Neural cell (in vitro differentiated cells): ENCODE results near the gene ADAMTS17. TPM values are rescaled to one million over a fixed set of nuclear protein-coding genes. Genes with fewer than 3 reads are reported as not detected.

ENCODE experiments used
- H2AFZ ChIP-seq: fragments of 200-600, 300-800 bp; sonication (generic), shearing (Covaris generic); 2 replicates; pipeline ENCODE4 v1.6.0; 2014; ENCODE audit warnings: low read depth, mild to moderate bottlenecking, antibody characterized with exemption, low read length, moderate library complexity
- H3F3A ChIP-seq: fragments of 200-600 bp; shearing (Covaris generic); 2 replicates; pipeline ENCODE4 v1.6.1; 2016; ENCODE audit warnings: mild to moderate bottlenecking, moderate library complexity, mixed read lengths, antibody characterized with exemption, low read length; ENCODE audit not compliant: insufficient read depth, poor library complexity, severe bottlenecking
- H3K27ac ChIP-seq: fragments of 200-600, 300-800 bp; sonication (generic), shearing (Covaris generic); 2 replicates; pipeline ENCODE4 v1.5.1; 2014; ENCODE audit warnings: mild to moderate bottlenecking, low read length, moderate library complexity
- H3K27me3 ChIP-seq: fragments of 300-800, 200-600 bp; sonication (generic), shearing (Covaris generic); 2 replicates; pipeline ENCODE4 v1.6.0; 2014; ENCODE audit warnings: mild to moderate bottlenecking, low read depth, low read length, moderate library complexity; ENCODE audit not compliant: insufficient read depth
- H3K36me3 ChIP-seq: fragments of 300-800, 200-600 bp; sonication (generic), shearing (Covaris generic); 2 replicates; pipeline ENCODE4 v1.5.1; 2014; ENCODE audit warnings: mild to moderate bottlenecking, antibody characterized with exemption, low read length, moderate library complexity; ENCODE audit not compliant: insufficient read depth
- H3K4me2 ChIP-seq: fragments of 300-800, 200-600 bp; sonication (generic), shearing (Covaris generic); 2 replicates; pipeline ENCODE4 v1.6.0; 2014; ENCODE audit warnings: mild to moderate bottlenecking, low read length
- H3K4me3 ChIP-seq: fragments of 300-800, 200-600 bp; sonication (generic), shearing (Covaris generic); 2 replicates; pipeline ENCODE4 v1.5.1; 2014; ENCODE audit warnings: mild to moderate bottlenecking, low read length, moderate library complexity
- H3K79me2 ChIP-seq: fragments of 200-600 bp; shearing (Covaris generic); replicated peaks from 2 replicates; pipeline ENCODE4 v1.6.0; 2014; ENCODE audit warnings: mild to moderate bottlenecking, low read length, moderate library complexity; ENCODE audit not compliant: insufficient read depth
- H3K9ac ChIP-seq: fragments of 300-800, 200-600 bp; sonication (generic), shearing (Covaris generic); 2 replicates; pipeline ENCODE4 v1.6.1; 2016; ENCODE audit warnings: mild to moderate bottlenecking, low read length, mixed read lengths
- H3K9me2 ChIP-seq: fragments of 200-600 bp; shearing (Covaris generic); 2 replicates; pipeline ENCODE4 v1.6.1; 2016; ENCODE audit warnings: mild to moderate bottlenecking, low read length, mixed read lengths; ENCODE audit not compliant: insufficient read depth
- H3K9me3 ChIP-seq: fragments of 200-600, 300-800 bp; sonication (generic), shearing (Covaris generic); 2 replicates; pipeline ENCODE4 v1.6.1; 2016; ENCODE audit warnings: mild to moderate bottlenecking, mixed run types, low read length, moderate library complexity, mixed read lengths
- H4K20me1 ChIP-seq: fragments of 200-600 bp; shearing (Covaris generic); 2 replicates; pipeline ENCODE4 v1.6.1; 2016; ENCODE audit warnings: mild to moderate bottlenecking, mixed run types; ENCODE audit not compliant: insufficient read depth
- EP300 ChIP-seq: fragments of 450-650 bp; conservative IDR thresholded peaks from 2 replicates; pipeline ENCODE4 v1.6.1; 2014; ENCODE audit warnings: antibody characterized with exemption, mild to moderate bottlenecking, moderate library complexity; ENCODE audit not compliant: poor library complexity, severe bottlenecking
- EZH2 ChIP-seq: fragments of 200-600, 300-800 bp; shearing (Covaris generic), sonication (generic); IDR thresholded peaks from 2 replicates; pipeline ENCODE4 v1.6.1; 2014; ENCODE audit warnings: antibody characterized with exemption, low read length, borderline replicate concordance, mild to moderate bottlenecking; ENCODE audit not compliant: insufficient read depth, poor library complexity, severe bottlenecking
- MXI1 ChIP-seq: fragments of 450-650 bp; conservative IDR thresholded peaks from 2 replicates; pipeline ENCODE4 v1.6.1; 2014; ENCODE audit warnings: antibody characterized with exemption, mild to moderate bottlenecking; ENCODE audit not compliant: poor library complexity, severe bottlenecking
- POLR2AphosphoS5 ChIP-seq: IDR thresholded peaks from 2 replicates; pipeline ENCODE4 v1.6.1; 2012
- RAD21 ChIP-seq: fragments of 450-650 bp; conservative IDR thresholded peaks from 2 replicates; pipeline ENCODE4 v1.6.1; 2014; ENCODE audit warnings: antibody characterized with exemption, mild to moderate bottlenecking, moderate library complexity
- REST ChIP-seq: IDR thresholded peaks from 2 replicates; pipeline ENCODE4 v1.6.1; 2012; ENCODE audit warnings: borderline replicate concordance
- SMC3 ChIP-seq: fragments of 450-650 bp; conservative IDR thresholded peaks from 2 replicates; pipeline ENCODE4 v1.6.1; 2014; ENCODE audit warnings: antibody characterized with exemption, mild to moderate bottlenecking, moderate library complexity; ENCODE audit not compliant: poor library complexity
- TAF1 ChIP-seq: IDR thresholded peaks from 2 replicates; pipeline ENCODE4 v1.6.1; 2012; ENCODE audit warnings: low read depth
- polyA plus RNA-seq: library from polyadenylated mRNA; depleted of rRNA; stranded (reverse); fragments of >200 nt; gene quantifications from 2 replicates; pipeline ENCODE4 v1.2.3, GENCODE V29; 2014
- TF ChIP-seq, protein P1 (sequence below): fragments of 450-650 bp; IDR thresholded peaks from 2 replicates; pipeline ENCODE4 v1.5.1; 2014; ENCODE audit warnings: antibody characterized with exemption, mild to moderate bottlenecking, moderate library complexity; ENCODE audit not compliant: poor library complexity, severe bottlenecking

ADAMTS17 gene
- polyA plus RNA-seq, 1 donor from 2014 or later, result 0.04 TPM

DNA sequence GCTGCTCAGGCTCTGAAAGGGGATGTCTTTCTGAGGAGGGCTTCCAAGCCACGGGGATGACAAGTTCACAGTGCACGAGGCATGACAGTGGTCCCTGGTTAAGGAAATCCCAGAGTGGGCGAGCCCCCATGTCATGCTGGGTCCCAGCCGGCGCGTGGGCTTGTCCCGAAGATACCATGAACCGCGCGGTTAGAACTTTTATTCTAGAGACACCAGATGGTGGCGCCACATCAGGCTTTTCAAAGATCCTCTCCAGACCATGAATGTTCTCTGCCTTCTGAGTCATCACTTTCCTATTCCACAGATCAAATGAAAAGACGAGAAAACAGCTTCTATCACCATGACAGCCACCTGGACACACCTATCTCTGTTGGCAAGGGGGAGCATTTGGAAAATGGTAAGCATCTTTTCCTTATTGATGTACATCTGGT is 380.7 kb downstream of the ADAMTS17 start:
- Histone ChIP-seq H3K4me3 (no peak overlapping the region), H3K79me2 (no peaks in the 10 kb centered on the region), H4K20me1 (no peaks in the 10 kb centered on the region), H3K27me3 (no peaks in the 10 kb centered on the region), H3K36me3 (no peaks in the 10 kb centered on the region), H3K27ac (no peak overlapping the region), H3K9ac (no peak overlapping the region), H3K9me3 (no peaks in the 10 kb centered on the region), H2AFZ (no peak overlapping the region), H3K4me2 (no peak overlapping the region), H3F3A (no peaks in the 10 kb centered on the region), H3K9me2 (no peaks in the 10 kb centered on the region)
- TF ChIP-seq, protein P1, sequence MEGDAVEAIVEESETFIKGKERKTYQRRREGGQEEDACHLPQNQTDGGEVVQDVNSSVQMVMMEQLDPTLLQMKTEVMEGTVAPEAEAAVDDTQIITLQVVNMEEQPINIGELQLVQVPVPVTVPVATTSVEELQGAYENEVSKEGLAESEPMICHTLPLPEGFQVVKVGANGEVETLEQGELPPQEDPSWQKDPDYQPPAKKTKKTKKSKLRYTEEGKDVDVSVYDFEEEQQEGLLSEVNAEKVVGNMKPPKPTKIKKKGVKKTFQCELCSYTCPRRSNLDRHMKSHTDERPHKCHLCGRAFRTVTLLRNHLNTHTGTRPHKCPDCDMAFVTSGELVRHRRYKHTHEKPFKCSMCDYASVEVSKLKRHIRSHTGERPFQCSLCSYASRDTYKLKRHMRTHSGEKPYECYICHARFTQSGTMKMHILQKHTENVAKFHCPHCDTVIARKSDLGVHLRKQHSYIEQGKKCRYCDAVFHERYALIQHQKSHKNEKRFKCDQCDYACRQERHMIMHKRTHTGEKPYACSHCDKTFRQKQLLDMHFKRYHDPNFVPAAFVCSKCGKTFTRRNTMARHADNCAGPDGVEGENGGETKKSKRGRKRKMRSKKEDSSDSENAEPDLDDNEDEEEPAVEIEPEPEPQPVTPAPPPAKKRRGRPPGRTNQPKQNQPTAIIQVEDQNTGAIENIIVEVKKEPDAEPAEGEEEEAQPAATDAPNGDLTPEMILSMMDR, result no peak
- TF ChIP-seq SMC3 (no peak), EP300 (no peak), POLR2AphosphoS5 (no peak), MXI1 (no peak), EZH2 (no peak), RAD21 (no peak), REST (no peak), TAF1 (no peak)

GRCh38 chr15:99959326-99959725 is 382.4 kb downstream of the ADAMTS17 start:
- H3K9ac ChIP-seq, result no peak overlapping the region
- H2AFZ ChIP-seq, result no peak overlapping the region
- H3K9me3 ChIP-seq, result no peaks in the 10 kb centered on the region
- H3K36me3 ChIP-seq, result no peaks in the 10 kb centered on the region
- H3K4me2 ChIP-seq, result no peak overlapping the region
- H3K4me3 ChIP-seq, result no peak overlapping the region
- no peaks in the 10 kb centered on the region for H3F3A ChIP-seq
- H3K27ac ChIP-seq, result no peak overlapping the region
- TF ChIP-seq SMC3, result no peak
- TF ChIP-seq RAD21, result no peak
- TF ChIP-seq TAF1, result no peak
- no peak for TF ChIP-seq POLR2AphosphoS5
- TF ChIP-seq EP300, result no peak
- TF ChIP-seq EZH2, result no peak
- no peak for TF ChIP-seq REST
- no peak for TF ChIP-seq MXI1
- TF ChIP-seq, protein P1, result no peak
- no peaks in the 10 kb centered on the region for H4K20me1 ChIP-seq
- no peaks in the 10 kb centered on the region for H3K9me2 ChIP-seq
- H3K27me3 ChIP-seq, result no peaks in the 10 kb centered on the region
- H3K79me2 ChIP-seq, result no peaks in the 10 kb centered on the region
